Activated CD4-positive, alpha-beta T cell treated with anti-CD3 and anti-CD28 coated beads, Interleukin-2, amount 50 U/mL, for 48 hours (primary cell): ENCODE measurements around the gene ADAM10.
A peak's percentile ranks its signal among the peaks of the same experiment; 100 is the strongest.
"Not testable (repeated sequence)": the region's sequence is repeated elsewhere in the genome, so short reads cannot be mapped to it uniquely, and the experiment has no call there.

Source experiments
- DNase-seq, 2 experiments: peaks; one replicate each; pipeline ENCODE4 v3.0.0-alpha.2; 2020

The ADAM10 gene, protein sequence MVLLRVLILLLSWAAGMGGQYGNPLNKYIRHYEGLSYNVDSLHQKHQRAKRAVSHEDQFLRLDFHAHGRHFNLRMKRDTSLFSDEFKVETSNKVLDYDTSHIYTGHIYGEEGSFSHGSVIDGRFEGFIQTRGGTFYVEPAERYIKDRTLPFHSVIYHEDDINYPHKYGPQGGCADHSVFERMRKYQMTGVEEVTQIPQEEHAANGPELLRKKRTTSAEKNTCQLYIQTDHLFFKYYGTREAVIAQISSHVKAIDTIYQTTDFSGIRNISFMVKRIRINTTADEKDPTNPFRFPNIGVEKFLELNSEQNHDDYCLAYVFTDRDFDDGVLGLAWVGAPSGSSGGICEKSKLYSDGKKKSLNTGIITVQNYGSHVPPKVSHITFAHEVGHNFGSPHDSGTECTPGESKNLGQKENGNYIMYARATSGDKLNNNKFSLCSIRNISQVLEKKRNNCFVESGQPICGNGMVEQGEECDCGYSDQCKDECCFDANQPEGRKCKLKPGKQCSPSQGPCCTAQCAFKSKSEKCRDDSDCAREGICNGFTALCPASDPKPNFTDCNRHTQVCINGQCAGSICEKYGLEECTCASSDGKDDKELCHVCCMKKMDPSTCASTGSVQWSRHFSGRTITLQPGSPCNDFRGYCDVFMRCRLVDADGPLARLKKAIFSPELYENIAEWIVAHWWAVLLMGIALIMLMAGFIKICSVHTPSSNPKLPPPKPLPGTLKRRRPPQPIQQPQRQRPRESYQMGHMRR

DNA sequence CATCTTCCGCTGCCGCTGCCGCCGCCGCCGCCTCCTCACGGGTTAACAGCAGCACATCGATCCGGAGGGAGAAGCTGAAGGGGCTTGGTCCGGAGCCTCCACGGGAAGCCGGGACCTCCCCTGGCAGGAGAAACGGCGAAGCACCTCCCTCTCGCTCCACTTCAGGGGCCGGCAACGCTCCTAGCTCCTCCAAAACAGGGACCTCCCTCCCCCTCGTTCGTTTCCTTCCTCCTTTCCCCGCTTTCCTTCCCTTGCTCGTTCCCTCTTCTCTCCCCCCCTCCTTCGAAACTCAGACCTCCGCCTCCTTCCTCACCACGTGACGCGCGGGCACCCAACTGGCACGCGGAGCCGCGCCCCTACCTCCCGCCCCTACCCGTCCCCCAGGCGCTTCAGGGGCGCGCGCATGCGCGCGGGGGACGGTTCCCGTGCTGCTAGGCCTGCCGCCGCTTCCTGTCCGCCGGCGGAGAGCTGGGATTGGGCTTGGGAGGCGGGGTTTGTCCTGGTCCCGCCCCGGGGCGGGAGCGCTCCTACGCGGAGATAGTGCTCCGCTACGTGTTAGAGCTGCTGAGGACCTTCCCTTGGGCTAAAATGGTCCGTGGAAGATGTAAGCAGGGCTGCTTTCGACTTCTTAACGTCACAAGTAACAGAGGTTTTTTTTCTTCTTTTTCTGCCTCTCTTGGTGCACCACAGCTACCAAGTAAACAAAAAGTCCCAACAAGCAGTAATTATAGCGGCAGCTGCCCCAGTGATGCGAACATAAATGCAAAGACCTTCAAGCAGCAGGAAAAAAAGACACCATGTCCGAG, at the start of gene ADAM10:
Gene ADAM10 (minus strand): TSS at position 176 of the 806 bp plus-strand sequence. CDS start 173 bp downstream, at position 3.
- peak; percentile 98 to 99 for DNase-seq

DNA sequence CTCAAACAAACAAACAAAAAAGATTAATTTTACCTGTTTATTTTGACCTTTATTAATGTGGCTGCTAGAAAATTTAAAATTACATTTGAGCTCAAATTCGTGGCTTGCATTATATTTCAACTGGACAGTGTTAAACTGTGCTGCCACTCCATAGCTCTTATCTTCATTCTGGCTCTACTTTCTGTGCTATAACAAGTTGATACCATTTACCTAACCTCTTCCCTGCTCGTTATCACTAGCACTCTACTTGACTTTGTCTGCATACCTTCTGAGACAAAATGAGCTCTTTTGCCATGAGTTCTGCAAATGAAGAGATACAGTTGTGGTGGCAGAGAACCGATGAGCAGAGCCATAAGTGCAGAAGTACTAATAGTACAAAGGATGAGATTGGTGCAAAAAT, 48.0 kb upstream of the ADAM10 start:
- no peak for DNase-seq

DNA sequence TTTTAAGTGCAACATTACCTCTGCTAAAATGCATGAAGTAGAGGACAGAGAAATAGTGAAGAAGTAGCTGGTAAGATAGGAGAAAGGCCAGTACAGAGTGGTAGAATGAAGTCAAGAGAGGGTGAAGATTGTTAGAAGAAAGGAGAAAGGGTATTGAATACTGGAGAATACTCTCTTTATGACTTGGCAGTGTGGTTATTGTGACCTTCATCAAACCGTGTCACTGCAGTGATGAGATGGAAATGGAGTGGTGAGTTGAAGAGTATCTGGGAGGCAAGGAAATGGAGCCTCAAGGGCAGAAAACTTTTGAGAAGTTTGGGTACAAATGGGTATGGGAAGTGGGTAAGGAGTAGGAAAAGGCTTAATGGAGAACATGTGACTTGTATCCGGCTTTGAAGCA, 46.3 kb upstream of the ADAM10 start:
- no peak for DNase-seq

DNA sequence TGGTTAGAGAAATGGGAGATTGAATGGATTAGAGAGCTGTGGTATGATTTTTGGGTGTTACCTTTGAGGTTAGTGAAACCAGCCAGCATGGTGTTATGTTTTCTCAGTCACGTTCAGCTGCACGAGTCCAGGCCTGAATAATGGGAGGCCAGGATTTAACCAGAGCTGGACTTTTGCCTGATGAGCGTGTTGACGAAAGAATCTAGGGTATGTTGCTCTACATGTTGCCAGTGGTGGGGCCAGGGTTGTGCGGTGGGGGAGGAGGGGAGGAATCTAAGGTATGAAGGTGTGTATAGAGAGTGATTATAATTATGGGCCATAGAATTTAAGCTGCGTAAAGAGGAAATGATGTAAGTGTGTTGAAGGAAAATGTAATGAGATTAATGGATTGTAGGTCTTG, 44.4 kb upstream of the ADAM10 start:
- DNase-seq: no peak

DNA sequence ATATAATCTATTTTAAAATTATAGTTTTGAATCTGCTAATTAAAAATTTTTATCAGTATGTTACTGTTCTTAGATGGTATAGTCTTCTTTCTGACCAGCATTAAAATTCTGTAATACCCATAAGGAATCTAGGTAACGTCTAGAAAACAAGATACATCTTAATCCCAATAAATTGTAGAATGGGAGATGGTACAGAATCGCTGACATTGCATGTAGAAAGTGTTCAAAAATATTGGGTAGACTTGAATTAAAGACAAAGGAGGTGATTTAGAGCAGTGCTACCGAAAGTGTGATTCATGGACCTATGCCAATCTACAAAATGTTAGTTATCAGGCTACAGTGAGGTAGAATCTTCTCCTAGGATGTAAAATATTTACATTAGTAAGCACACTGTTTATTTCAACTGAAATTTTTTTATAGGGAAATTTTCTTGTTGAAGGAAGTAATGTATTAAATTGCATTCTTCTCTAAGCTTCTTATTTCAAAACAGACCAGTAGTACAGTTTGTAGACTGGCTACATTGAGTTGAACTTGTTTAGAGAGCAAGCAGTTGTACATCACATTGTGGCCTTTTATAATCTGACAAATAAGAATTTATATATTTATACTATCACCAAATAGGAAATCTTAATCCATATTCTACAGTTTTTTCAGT, 38.7 kb upstream of the ADAM10 start:
- DNase-seq: no peak

DNA sequence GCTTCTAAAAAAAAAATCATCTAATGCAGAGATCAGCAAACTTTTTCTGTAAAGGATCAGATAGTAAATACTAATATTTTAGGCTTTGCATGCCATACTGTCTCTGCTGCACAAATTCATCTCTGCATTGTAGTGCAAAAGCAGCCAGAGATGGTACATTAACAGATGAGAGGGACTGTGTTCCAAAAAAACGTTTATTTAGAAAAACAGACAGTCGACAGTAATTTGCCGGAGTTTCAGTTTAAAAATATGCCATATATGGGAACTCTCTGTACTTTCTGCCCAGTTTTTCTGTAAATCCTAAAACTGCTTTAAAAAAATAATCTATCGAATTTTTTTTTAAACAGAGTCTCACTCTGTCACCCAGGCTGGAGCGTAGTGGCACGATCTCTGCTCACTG, 35.8 kb upstream of the ADAM10 start:
- no peak for DNase-seq

DNA sequence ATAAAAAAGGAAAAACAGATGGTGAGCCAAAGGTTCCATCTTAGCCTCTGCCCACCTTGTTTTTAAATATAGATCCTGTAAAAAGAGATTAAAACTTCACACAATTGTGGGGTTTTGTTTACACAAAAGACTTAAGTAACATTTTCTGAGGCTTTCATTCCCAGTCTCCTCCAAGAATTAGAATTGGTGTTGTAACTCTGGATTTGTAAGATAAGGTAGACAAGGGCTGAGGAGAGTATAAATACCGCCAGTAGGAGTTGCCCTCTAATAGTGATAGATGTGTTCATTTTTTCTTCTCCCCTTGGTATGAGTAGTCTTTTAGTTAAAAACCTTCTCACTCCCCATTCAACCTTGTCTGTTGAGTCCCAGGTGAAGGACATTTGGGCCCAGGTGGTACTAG, 30.0 kb upstream of the ADAM10 start:
- DNase-seq: no peak

DNA sequence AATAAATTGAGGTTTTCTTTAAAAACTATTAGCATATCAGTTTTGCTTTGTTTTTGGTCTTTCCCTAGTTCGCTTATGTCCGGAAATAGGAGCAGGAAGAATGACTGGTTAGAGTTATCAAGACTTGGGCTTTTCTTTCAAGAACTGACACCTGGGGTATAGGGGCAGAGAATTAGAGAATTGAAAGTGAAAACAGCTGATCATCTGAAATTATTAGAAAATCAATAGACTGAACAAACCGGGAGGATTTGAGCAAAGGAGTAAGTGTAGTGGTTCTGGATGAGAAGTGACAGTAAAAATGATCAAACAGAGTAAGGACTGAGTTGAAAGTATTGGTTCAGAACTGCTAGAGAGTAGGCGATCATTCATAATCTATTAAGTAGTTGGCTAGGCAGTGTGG, 27.6 kb upstream of the ADAM10 start:
- DNase-seq: no peak

DNA sequence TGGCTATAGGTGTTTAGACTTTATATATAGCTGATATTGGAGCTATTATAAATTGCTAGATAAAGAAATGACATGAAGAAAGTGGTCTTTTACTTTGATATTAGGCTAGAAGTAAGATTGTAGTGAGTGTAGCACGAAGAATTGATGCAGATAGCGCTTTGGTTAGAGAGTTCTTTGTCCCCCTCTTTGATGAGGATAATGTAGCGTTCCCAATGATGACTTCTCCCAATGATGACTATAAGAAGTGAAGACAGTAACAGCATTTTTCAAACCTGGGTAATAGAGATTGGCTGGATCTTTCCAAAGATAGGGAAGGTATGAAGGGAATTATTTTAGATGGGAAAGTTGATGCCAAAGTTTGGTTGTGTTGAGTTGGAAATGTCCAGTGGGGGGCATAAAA, 25.9 kb upstream of the ADAM10 start:
- DNase-seq: no peak

DNA sequence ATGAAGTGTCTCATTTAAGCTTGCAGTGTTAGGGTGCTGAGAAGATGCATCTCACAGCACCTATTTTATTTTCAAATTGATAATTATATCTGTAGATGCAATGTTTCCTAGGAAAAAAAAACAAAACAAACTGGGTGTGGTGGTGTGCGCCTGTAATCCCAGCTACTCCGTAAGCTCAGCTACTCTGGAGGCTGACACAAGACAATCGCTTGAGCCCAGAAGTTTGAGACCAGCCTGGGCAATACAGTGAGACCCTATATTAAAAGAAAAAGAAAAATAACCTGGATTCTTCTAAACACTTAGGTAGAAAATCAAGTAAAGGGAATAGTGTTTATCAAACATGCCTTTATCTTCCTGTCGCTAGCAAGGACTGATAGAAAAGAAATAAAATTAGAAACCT, 23.5 kb upstream of the ADAM10 start:
- no peak for DNase-seq

DNA sequence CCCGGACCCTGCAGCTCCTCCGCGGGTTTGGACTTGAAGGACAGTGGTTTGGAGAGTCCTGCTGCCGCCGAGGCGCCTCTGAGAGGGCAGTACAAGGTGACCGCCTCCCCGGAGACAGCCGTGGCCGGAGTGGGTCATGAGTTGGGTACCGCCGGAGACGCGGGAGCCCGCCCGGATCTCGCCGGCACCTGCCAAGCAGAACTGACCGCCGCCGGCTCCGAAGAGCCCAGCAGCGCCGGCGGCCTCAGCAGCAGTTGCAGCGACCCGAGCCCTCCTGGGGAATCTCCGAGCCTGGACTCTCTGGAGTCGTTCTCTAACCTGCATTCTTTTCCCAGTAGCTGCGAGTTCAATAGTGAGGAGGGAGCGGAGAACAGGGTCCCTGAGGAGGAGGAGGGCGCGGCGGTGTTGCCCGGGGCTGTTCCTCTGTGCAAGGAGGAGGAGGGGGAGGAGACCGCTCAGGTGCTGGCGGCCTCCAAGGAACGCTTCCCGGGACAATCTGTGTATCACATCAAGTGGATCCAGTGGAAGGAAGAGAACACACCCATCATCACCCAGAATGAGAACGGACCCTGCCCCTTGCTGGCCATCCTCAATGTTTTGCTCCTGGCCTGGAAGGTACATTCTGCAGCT, 22.2 kb upstream of the ADAM10 start:
- DNase-seq: peak; percentile 31 to 42

DNA sequence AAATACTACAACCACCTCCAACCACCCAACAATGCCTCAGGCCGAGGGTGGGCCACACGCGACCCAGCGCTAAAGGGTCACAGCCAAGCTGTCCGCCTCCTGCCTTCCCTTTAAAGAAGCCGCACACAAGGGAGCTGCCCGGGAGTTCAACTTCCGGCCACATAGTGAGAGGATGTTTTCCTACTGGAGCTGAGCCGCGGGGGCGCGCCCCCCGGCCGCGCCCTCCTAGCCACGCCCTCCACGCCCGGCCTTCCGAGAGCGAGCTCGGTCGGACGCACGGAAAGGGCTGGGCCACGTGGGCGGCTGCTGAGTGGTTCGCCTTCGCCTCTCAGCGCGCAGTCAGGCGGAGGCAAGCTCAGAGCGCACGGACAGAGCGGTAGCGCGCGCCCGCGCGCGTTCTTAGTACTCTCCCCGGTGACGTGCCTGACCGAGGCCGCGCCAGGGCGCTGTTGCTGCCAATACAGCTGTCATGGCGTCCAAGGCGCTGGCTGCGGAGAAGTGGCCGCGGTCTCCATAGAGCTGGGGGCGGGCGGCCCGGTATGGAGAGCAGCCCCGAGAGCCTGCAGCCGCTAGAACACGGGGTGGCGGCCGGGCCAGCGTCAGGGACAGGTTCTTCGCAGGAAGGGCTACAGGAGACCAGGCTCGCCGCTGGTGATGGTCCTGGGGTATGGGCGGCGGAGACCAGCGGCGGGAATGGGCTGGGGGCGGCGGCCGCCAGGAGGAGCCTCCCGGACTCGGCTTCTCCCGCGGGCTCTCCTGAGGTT, 21.5 kb upstream of the ADAM10 start, which contains the start of gene MINDY2:
Gene MINDY2 (plus strand): TSS at position 446 of the 764 bp plus-strand sequence. CDS start 94 bp downstream, at position 540.
- DNase-seq: peak; percentile 93 to 96

DNA sequence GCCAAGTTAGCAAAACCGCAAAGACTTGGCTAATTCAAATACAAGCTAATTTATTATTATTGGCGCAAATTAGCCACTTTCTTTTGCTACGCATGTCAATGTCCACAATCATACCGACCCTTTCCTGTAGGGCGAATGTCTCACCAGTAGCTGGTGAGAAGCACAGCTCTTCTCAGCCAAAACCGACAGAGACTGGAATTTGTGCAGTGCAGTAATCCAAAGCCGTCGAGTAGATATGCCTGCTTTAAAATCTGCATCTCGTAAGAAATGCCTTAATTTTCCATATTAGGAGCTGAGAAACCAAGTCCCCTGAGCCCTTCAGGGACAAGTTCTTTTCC, 21.0 kb upstream of the ADAM10 start:
- no peak for DNase-seq

DNA sequence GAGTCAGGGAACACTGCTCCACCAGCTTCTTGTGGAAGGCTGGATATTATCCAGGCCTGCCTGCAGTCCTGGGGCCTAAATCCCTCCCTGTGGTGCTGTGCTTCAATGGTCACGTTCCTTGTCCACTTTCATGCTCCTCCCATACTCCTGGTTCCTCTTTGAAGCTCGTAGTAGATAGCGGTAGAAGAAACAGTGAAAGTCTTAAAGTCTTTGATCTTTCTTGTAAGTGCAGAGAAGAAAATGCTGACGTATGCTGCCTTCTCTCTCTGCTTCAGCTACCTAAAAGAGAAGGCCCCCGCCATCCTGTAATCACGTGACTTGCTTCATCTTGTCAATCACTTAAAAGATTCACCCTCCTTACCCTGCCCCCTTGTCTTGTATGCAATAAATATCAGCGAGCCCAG, 19.1 kb upstream of the ADAM10 start:
- not testable (repeated sequence) for DNase-seq

DNA sequence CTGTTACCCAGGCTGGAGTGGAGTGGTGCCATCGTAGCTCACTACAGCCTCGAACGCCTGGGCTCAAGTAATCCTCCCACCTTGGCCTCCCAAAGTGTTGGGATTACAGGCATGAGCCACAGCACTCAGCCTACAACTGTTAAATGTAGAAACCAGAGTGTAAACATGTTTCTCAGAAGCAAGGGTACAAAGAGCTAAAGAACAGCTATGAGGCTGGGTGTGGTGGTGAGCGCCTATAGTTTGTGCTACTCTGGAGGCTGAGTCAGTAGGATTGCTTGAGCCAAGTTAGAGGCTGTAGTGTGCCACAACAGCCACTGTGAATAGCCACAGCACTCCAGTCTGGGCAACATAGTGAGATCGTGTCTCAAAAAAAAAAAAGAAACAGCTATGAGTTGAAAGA, 16.8 kb upstream of the ADAM10 start:
- no peak for DNase-seq

DNA sequence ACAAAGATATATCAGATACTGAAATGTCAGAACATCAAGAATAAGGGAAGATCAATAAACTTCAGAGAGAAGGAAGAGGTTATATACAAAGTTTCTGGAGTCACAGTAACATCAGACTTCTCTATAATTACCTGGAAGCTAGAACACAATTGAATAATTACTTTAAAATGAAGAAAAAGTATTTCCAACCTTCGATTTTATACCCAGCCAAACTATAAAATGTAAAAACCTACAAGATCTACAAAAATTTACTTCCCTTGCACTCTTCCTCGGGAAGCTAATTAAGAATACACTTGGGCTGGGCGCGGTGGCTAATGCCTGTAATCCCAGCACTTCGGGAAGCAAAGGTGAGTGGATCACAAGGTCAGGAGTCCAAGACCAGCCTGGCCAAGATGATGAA, 15.0 kb upstream of the ADAM10 start:
- no peak for DNase-seq

DNA sequence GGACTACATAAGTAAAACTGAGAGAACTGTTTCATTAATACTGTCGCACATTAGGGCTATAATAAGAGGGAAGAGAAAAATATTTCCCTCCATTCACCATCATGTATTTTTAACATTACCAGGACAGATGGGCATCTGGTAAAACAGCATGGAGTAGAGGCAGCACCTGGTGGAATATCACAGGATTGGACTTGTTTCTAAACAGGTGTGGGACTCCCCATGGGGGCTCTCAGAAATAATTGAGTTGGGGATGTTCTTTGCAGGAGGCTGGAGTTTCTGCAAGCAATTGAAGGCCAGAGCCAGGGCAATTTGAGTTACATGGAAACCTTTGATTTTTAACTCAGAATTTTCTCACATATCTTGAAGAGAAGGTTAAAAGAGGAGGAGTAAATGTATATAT, 13.2 kb upstream of the ADAM10 start:
- no peak for DNase-seq

DNA sequence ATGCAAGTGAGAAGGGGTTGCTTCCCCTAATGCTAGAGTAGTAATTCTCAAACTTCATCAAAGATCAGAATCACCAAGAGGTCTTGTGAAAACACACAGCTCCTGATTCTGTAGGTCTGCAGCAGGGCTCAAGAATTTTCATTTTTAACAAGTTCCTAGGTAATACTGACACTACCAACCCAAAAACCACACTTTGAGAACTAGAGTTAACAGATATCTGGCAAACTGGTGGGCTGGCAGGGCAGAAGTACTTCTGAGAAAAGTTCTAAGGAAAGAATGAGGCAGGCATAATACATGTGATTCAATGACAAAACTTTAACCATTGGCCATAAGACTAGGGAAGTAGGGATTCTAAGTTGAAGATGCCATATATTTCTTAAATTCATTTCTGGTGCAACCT, 12.8 kb upstream of the ADAM10 start:
- no peak for DNase-seq

DNA sequence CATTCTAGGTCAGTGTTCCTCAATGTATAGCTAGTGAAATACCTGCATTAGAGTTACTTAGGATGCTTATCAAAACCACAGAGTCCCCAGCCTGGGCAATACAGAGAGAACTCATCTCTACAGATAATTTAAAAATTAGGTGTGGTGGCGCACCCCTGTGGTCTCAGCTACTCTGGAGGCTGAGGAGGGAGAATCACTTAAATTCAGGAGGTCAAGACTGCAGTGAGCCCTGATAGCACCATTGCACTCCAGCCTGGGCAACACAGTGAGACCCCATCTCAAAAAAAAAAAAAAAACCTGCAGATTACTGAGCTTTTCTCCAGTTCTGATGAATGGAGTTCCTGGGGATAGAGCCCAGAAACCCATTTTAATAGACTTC, 11.5 kb upstream of the ADAM10 start:
- no peak for DNase-seq

DNA sequence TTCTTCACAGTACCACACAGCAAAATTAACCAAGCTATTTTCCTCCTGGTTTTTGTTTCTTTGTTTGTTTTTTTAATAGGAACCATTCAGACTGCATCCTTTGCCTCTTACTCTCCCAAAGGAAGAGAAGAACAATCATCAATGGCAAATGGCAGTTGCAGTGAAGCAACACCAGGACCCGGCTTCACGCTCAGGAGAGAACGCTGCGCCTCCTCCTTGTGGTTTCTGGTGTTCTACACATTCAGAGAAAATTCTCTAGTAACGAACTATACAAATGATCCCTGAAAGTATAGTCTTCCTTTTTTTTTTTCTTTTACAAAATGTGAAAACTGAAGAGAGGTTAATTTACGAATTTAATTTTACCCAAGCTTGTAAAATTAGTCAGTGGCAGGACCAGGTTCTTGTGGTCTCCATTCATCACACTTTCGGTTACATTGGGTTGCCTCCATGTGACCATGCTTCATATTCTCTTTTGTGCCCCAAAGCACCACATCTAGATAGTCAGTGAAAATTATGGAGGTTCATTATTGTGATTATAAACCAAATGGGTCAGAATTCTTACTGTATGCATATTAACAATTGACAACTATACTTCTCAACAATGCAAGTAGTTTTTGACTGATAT, 11.0 kb upstream of the ADAM10 start:
- no peak for DNase-seq

DNA sequence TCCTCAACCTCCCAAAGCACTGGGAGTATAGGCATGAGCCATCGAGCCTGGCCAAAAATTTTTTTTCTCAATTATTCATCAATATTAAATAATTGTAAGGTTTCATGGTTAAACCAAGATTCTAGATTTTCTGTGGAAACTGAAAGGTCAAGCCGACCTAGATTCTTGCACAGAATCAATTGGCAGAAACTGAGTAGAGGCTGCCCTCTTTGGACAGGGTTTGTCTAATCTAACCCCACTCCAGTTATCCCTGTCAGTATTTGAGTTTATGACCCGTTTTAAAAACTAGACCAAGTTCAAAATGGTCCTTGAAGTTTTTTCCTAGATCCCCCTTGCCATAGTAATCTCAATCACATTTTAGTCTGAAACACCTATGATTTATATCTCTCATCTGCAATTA, 8.6 kb upstream of the ADAM10 start:
- DNase-seq: no peak
